ENCODE measurements around the gene CAMK2N1.

Gene CAMK2N1

GRCh38 chr1:20463502-20463901 is 22.5 kb downstream of the CAMK2N1 start:
- POLR2A ChIA-PET: interaction anchor here (3.5 kb wide), 1 partner anchor 22 kb away, joined by 12 read pairs; the partner anchor contains the start of gene CAMK2N1
- CTCF ChIA-PET: no interaction called here
- no peak for DNase-seq (ENCODE audit: extremely low spot score)
- TF ChIP-seq BHLHE40 (IDR thresholded peaks at IDR 0.05; ENCODE audit: borderline replicate concordance) (no peak), ARNT (IDR thresholded peaks at IDR 0.05) (no peak), FOXA1 (IDR thresholded peaks at IDR 0.05) (no peak), FOXM1 (IDR thresholded peaks at IDR 0.05; ENCODE audit: borderline replicate concordance) (no peak), FOXK2 (IDR thresholded peaks at IDR 0.05) (no peak), LEF1 (IDR thresholded peaks at IDR 0.05; ENCODE audit: borderline replicate concordance) (no peak), ZNF384 (IDR thresholded peaks at IDR 0.05) (no peak)

- ChIA-PET CTCF (interaction anchor here (0.6 kb wide), 1 partner anchor 133 kb away, joined by 4 read pairs; no protein-coding TSS in a partner anchor), POLR2A (no interaction called here)
- DNase-seq (ENCODE audit: extremely low spot score): no peak
- TF ChIP-seq CTBP1 (IDR thresholded peaks at IDR 0.05; ENCODE audit: borderline replicate concordance) (no peak), ZNF384 (IDR thresholded peaks at IDR 0.05) (no peak), FOXA1 (IDR thresholded peaks at IDR 0.05) (no peak), FOXM1 (IDR thresholded peaks at IDR 0.05; ENCODE audit: borderline replicate concordance) (no peak), FOXK2 (IDR thresholded peaks at IDR 0.05) (no peak), SUZ12 (IDR thresholded peaks at IDR 0.05) (no peak), L3MBTL2 (conservative IDR thresholded peaks at IDR 0.05) (no peak), NFRKB (IDR thresholded peaks at IDR 0.05) (no peak), ELF4 (IDR thresholded peaks at IDR 0.05) (no peak), SP1 (IDR thresholded peaks at IDR 0.05) (no peak), LEF1 (IDR thresholded peaks at IDR 0.05; ENCODE audit: borderline replicate concordance) (no peak), HDGF (IDR thresholded peaks at IDR 0.05; ENCODE audit: borderline replicate concordance) (no peak), TARDBP (IDR thresholded peaks at IDR 0.05) (no peak), ARNT (IDR thresholded peaks at IDR 0.05) (no peak), BHLHE40 (IDR thresholded peaks at IDR 0.05; ENCODE audit: borderline replicate concordance) (no peak)
- TF ChIP-seq, protein P1, sequence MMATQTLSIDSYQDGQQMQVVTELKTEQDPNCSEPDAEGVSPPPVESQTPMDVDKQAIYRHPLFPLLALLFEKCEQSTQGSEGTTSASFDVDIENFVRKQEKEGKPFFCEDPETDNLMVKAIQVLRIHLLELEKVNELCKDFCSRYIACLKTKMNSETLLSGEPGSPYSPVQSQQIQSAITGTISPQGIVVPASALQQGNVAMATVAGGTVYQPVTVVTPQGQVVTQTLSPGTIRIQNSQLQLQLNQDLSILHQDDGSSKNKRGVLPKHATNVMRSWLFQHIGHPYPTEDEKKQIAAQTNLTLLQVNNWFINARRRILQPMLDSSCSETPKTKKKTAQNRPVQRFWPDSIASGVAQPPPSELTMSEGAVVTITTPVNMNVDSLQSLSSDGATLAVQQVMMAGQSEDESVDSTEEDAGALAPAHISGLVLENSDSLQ (IDR thresholded peaks at IDR 0.05): no peak
Measured at GRCh38 chr1:20462397-20462796, 23.6 kb downstream of the CAMK2N1 start.

GRCh38 chr1:20458717-20459116 is 27.3 kb downstream of the CAMK2N1 start:
- no peak for DNase-seq (ENCODE audit: extremely low spot score)
- TF ChIP-seq FOXM1 (IDR thresholded peaks at IDR 0.05; ENCODE audit: borderline replicate concordance) (no peak), ELF4 (IDR thresholded peaks at IDR 0.05) (no peak), BHLHE40 (IDR thresholded peaks at IDR 0.05; ENCODE audit: borderline replicate concordance) (no peak), ARNT (IDR thresholded peaks at IDR 0.05) (no peak), LEF1 (IDR thresholded peaks at IDR 0.05; ENCODE audit: borderline replicate concordance) (no peak), TARDBP (IDR thresholded peaks at IDR 0.05) (no peak), CTBP1 (IDR thresholded peaks at IDR 0.05; ENCODE audit: borderline replicate concordance) (no peak), L3MBTL2 (conservative IDR thresholded peaks at IDR 0.05) (no peak), FOXK2 (IDR thresholded peaks at IDR 0.05) (no peak), HDGF (IDR thresholded peaks at IDR 0.05; ENCODE audit: borderline replicate concordance) (no peak), SUZ12 (IDR thresholded peaks at IDR 0.05) (no peak), SP1 (IDR thresholded peaks at IDR 0.05) (no peak), ZNF384 (IDR thresholded peaks at IDR 0.05) (no peak), FOXA1 (IDR thresholded peaks at IDR 0.05) (no peak)
- TF ChIP-seq, protein P1 (IDR thresholded peaks at IDR 0.05): no peak
- POLR2A ChIA-PET: no interaction called here
- CTCF ChIA-PET: no interaction called here

GRCh38 chr1:20454004-20454403 is 32.0 kb downstream of the CAMK2N1 start:
- DNase-seq (ENCODE audit: extremely low spot score): no peak
- POLR2A ChIA-PET: no interaction called here
- CTCF ChIA-PET: no interaction called here
- no peak for TF ChIP-seq ARNT (IDR thresholded peaks at IDR 0.05)
- TF ChIP-seq ZNF384 (IDR thresholded peaks at IDR 0.05): no peak
- TF ChIP-seq FOXK2 (IDR thresholded peaks at IDR 0.05): no peak
- TF ChIP-seq LEF1 (IDR thresholded peaks at IDR 0.05; ENCODE audit: borderline replicate concordance): no peak
- TF ChIP-seq HDGF (IDR thresholded peaks at IDR 0.05; ENCODE audit: borderline replicate concordance): no peak
- TF ChIP-seq, protein P1 (IDR thresholded peaks at IDR 0.05): no peak
- TF ChIP-seq L3MBTL2 (conservative IDR thresholded peaks at IDR 0.05): no peak
- TF ChIP-seq BHLHE40 (IDR thresholded peaks at IDR 0.05; ENCODE audit: borderline replicate concordance): no peak
- TF ChIP-seq TARDBP (IDR thresholded peaks at IDR 0.05): no peak
- TF ChIP-seq NFRKB (IDR thresholded peaks at IDR 0.05): no peak
- TF ChIP-seq SUZ12 (IDR thresholded peaks at IDR 0.05): no peak
- no peak for TF ChIP-seq FOXA1 (IDR thresholded peaks at IDR 0.05)
- TF ChIP-seq ELF4 (IDR thresholded peaks at IDR 0.05): no peak
- no peak for TF ChIP-seq FOXM1 (IDR thresholded peaks at IDR 0.05; ENCODE audit: borderline replicate concordance)
- no peak for TF ChIP-seq SP1 (IDR thresholded peaks at IDR 0.05)
- no peak for TF ChIP-seq CTBP1 (IDR thresholded peaks at IDR 0.05; ENCODE audit: borderline replicate concordance)

DNA sequence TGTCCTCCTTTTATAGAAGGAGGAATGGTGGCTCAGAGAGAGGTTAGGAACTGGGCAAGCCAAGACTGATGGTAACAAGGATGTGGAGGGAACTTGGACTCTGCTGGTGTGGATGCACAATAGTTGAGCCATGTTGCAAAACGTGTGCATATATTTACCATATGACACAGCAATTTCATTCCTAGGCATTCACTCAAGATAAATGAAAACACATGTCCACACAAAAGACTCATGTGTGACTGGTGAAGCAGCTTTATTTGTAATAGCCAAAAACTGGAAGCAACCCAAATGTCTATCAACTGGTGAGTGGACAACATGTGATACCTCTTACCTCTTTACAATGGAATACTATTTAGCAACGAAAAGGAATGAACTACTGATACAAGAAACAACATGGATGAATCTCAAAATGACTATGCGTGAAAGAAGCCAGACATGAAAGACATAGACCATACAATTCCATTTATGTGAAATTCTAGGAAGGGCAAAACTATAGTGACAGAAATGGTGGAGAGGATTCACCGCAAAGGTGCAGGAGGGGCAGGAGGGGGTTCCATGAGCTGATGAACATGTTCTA is 36.2 kb downstream of the CAMK2N1 start:
- DNase-seq (ENCODE audit: extremely low spot score): no peak
- ChIA-PET CTCF (interaction anchor here (0.8 kb wide), 1 partner anchor 15 kb away, joined by 4 read pairs; no protein-coding TSS in a partner anchor), POLR2A (no interaction called here)
- no peak for TF ChIP-seq ELF4 (IDR thresholded peaks at IDR 0.05)
- no peak for TF ChIP-seq L3MBTL2 (conservative IDR thresholded peaks at IDR 0.05)
- no peak for TF ChIP-seq BHLHE40 (IDR thresholded peaks at IDR 0.05; ENCODE audit: borderline replicate concordance)
- TF ChIP-seq FOXK2 (IDR thresholded peaks at IDR 0.05): no peak
- TF ChIP-seq TARDBP (IDR thresholded peaks at IDR 0.05): no peak
- TF ChIP-seq SP1 (IDR thresholded peaks at IDR 0.05): no peak
- no peak for TF ChIP-seq HDGF (IDR thresholded peaks at IDR 0.05; ENCODE audit: borderline replicate concordance)
- no peak for TF ChIP-seq LEF1 (IDR thresholded peaks at IDR 0.05; ENCODE audit: borderline replicate concordance)

GRCh38 chr1:20448671-20449071 is 37.3 kb downstream of the CAMK2N1 start:
- no peak for DNase-seq (ENCODE audit: extremely low spot score)
- TF ChIP-seq CTBP1 (IDR thresholded peaks at IDR 0.05; ENCODE audit: borderline replicate concordance) (no peak), BHLHE40 (IDR thresholded peaks at IDR 0.05; ENCODE audit: borderline replicate concordance) (no peak), FOXK2 (IDR thresholded peaks at IDR 0.05) (no peak), ELF4 (IDR thresholded peaks at IDR 0.05) (no peak), TARDBP (IDR thresholded peaks at IDR 0.05) (no peak), HDGF (IDR thresholded peaks at IDR 0.05; ENCODE audit: borderline replicate concordance) (no peak), NFRKB (IDR thresholded peaks at IDR 0.05) (no peak), ARNT (IDR thresholded peaks at IDR 0.05) (no peak), SP1 (IDR thresholded peaks at IDR 0.05) (no peak), LEF1 (IDR thresholded peaks at IDR 0.05; ENCODE audit: borderline replicate concordance) (no peak), FOXA1 (IDR thresholded peaks at IDR 0.05) (no peak), L3MBTL2 (conservative IDR thresholded peaks at IDR 0.05) (no peak), FOXM1 (IDR thresholded peaks at IDR 0.05; ENCODE audit: borderline replicate concordance) (no peak), ZNF384 (IDR thresholded peaks at IDR 0.05) (no peak), SUZ12 (IDR thresholded peaks at IDR 0.05) (no peak)
- TF ChIP-seq, protein P1 (IDR thresholded peaks at IDR 0.05): no peak
- ChIA-PET CTCF (no interaction called here), POLR2A (no interaction called here)
